Activated CD8-positive, alpha-beta memory T cell treated with anti-CD3 and anti-CD28 coated beads for 1 hour (primary cell): ENCODE measurements around the gene TMEM120B.

ENCODE experiments used
- DNase-seq, 2 donors: peaks; one replicate each; pipeline ENCODE4 v3.0.0-alpha.2; 2020; ENCODE audit warnings: low read depth in 1 of 2; ENCODE audit errors: extremely low read depth in 1 of 2

Gene TMEM120B

DNA sequence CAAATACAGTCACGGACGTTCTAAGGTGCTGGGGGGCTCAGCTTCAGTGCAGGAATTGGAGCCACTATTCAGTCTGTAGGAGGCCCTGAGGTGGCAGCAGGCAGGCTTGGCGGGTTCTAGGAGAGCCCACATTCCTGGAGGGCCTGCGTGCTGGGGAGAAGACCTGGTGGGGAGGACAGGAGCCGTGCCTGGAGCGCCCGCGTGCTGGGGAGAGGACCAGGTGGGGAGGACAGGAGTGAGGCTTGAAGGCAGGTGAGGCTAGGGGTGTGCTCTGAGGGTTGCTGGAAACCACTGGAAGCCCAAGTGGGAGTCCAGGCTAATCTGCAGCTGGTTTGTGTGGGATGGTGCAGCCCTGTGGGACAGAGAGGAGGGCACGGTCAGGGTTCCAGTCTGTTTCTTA, 57.8 kb downstream of the TMEM120B start:
- no peak for DNase-seq

GRCh38 chr12:121770813-121771625, 58.5 kb downstream of the TMEM120B start:
- no peak for DNase-seq

- DNase-seq, result peak in 1 of 2 donors; percentile 66
Observed at GRCh38 chr12:121773011-121773777, 60.6 kb downstream of the TMEM120B start.

GRCh38 chr12:121774968-121775474, 62.5 kb downstream of the TMEM120B start:
- DNase-seq, result no peak

- DNase-seq, result no peak
Observed at GRCh38 chr12:121775501-121775900, 62.9 kb downstream of the TMEM120B start.

GRCh38 chr12:121776190-121777098, 63.9 kb downstream of the TMEM120B start:
- DNase-seq, result peak; percentile 83 to 94

DNA sequence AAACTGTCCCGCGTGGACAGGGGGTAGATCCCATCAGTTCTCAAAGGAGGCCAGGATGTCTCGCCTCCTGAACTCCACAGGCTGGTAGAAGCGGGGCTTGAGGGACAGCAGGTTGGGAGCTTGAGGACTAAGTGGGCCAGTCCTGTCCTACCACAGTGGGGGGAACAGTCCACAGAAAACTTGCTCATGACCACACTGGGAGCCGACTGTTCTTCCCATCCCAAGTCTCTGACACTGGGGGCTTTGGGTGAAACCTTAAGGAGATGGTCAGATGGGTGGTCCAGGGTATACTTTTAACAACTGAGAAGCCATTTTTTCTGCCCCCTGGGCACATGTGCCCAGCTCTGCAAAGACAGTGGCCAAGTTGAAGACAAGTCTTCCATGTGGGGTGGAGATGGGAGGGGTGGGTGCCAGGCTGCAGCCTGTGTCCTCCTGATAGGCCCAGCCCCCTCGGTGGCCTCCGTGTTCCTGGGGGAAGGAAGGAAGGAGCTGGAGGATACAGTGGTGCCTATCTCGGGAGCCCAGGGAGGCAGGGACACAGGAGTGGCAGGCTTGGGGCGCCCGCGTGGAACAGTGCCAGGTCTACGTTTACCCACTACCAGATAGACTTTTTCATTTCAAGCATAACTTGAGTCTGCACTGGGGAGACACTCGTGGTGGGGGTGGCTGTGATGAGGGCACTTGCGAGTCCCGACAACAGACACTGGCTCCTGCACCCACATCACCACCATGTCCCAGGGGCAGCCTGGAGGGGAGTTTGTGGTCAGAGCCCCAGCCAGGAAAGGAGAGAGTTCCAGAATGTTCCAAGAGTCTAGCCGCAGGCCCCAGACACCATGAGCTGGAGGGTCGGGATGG, 66.2 kb downstream of the TMEM120B start:
- DNase-seq, result no peak

- DNase-seq, result no peak
Observed at GRCh38 chr12:121779422-121779895, 66.9 kb downstream of the TMEM120B start.

GRCh38 chr12:121780429-121780828, 67.9 kb downstream of the TMEM120B start:
- DNase-seq, result no peak

DNA sequence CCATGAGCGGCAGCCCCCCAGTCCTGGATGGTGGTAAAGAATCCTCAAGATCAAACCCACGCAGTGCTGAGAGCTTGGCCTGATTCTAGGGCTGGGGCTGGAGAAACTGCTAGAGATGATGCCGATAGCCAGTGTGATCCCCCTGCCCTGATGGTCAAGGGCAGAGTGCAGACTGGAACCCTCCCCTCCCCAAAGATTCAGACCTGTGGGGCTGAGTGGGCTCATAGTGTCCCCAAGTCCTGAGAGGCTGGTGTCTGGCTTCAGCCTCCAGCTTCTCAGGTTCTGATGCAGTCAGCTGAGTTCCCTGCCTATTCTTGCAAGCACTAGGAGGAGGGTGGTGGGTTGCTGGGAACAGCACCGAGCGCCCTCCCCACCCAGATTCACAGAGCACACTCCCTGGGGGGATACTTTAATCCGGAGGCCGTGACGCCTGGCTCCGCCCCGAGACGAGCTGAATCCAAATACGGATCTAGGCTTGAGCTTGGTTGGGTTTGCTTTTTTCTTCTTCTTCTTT, 69.0 kb downstream of the TMEM120B start:
- DNase-seq, result no peak

- no peak for DNase-seq
Observed at GRCh38 chr12:121781998-121782979, 69.7 kb downstream of the TMEM120B start.

DNA sequence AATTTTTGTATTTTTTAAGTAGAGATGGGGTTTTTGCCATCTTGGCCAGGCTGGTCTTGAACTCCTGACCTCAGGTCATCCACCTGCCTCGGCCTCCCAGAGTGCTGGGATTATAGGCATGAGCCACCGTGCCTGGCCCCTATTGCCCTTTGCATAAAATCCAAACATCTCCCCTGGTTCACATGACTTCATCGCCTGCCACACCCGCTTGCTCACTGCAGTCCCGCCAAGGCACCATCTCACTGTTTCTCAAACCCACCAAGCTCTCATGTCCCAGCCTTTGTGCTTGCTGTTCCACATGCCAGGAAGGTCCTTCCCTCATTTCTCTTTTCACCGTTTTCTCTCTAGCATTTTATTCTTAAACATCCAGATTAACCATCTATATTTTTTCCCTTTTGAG, 71.2 kb downstream of the TMEM120B start:
- DNase-seq, result no peak

DNA sequence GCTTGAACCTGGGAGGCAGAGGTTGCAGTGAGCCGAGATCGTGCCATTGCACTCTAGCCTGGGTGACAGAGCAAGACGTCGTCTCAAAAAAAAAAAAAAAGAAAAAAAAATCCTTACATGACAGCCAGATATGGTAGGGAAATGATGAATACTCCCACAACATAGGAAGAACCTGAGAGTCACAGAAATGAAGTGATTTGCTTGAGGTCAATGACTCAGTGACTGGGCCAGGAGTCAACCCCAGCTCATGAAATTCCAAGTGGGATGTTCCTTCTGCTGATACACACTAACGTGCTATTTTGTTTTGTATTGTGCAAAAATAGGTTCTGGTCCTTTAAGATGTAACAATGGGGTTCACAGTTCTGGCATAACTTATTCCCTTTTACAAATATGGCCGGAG, 71.9 kb downstream of the TMEM120B start:
- no peak for DNase-seq

GRCh38 chr12:121786440-121786825, 73.9 kb downstream of the TMEM120B start:
- DNase-seq, result no peak

DNA sequence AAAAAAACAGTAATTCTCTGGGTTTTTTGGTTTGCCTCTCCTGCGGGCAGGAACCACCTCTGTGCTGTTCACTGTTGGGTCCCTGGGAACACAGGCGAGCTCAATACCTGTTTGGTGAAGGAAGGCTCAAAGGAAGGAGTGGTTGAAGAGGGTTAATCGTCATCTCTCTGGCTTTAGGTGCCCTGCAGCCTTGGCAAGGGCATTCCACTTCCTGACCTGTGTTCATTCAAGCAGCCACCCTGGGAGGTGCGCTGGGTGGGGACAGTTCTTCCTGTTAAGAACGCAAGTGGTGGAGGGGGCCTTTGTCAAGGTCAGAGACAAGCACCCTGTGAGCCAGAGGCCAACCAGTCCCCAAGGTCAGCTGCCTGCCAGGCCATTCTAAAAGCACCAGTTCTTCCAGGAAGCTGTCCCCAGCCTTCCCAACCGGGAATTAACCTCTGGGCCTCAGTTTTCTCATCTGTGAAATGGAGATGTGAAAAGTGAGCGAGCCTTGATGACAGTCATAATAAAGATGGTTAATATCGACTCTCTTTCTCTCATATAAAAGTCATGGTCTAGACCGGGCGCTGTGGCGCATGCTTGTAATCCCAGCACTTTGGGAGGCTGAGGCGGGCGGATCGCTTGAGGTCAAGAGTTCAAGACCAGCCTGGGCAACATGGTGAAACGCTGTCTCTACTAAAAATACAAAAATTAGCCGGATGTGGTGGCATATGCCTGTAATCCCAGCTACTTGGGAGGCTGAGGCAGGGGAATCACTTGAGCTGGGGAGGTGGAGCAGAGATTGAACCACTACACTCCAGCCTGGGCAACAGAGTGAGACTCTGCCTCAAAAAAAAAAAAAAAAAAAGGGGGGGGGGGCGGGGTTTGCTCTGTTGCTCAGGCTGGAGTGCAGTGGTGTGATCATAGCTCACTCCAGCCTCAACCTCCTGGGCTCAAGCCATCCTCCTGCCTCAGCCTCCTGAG, 74.8 kb downstream of the TMEM120B start:
- DNase-seq, result no peak

- DNase-seq, result no peak
Observed at GRCh38 chr12:121788176-121788818, 75.7 kb downstream of the TMEM120B start.
